ENCODE measurements around the gene PLOD3.

- no peak for TF ChIP-seq ZNF565 (CRISPR knock-in tag; conservative IDR thresholded peaks at IDR 0.05; ENCODE audit: low read depth)
- TF ChIP-seq POU6F1 (CRISPR knock-in tag; IDR thresholded peaks at IDR 0.05; ENCODE audit: borderline replicate concordance, low read depth): no peak
- no peak for TF ChIP-seq ARNTL (CRISPR knock-in tag; IDR thresholded peaks at IDR 0.05; ENCODE audit: borderline replicate concordance, low read depth)
- TF ChIP-seq CSRNP3 (CRISPR knock-in tag; IDR thresholded peaks at IDR 0.05): no peak
Measured at GRCh38 chr7:101238226-101239182, 21.1 kb upstream of the PLOD3 start.
